ENCODE data around the gene ORC4.

DNA sequence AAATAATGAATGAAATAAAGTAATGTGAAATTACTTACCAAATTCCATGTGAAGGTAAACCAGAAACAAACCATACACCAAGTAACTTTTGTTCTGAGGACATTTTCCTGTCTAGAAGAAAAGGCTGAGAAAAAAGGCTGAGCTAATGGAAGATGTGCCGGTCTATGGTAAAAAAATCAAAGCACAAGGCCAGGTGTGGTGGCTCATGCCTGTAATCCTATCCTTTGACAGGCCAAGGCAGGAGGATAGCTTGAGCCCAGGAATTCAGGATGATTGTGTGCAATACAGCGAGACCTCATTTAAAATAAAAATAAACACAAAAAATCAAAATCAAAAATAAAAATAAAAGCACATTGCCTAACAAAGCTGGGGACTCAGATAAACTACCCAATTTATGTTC is 6.7 kb downstream of the ORC4 start:
- TF ChIP-seq EZH2 (IDR thresholded peaks at IDR 0.05; ENCODE audit: borderline replicate concordance, low read length) (no peak), CTCF (IDR thresholded peaks at IDR 0.05; ENCODE audit: low read length) (no peak)

Measured in OCI-LY1 (cell line).